NCI-H774 (cell line): ENCODE measurements around the gene CNTFR.

Source experiments
- DNase-seq: peaks from one replicate; lab custom pipeline; 2025; lab: John Stamatoyannopoulos, UW

Gene CNTFR

GRCh38 chr9:34620061-34620994 is 30.8 kb upstream of the CNTFR start, which contains the start of gene DCTN3:
Gene DCTN3, minus strand, starts transcription at chr9:34620495. Its CDS starts 31 bp downstream, at chr9:34620464.
- DNase-seq = peak; percentile 87

- no peak for DNase-seq
These were observed 25.6 kb upstream of the CNTFR start for GRCh38 chr9:34615132-34615531.

GRCh38 chr9:34612788-34613390 is 23.4 kb upstream of the CNTFR start:
- DNase-seq = peak; percentile 53

GRCh38 chr9:34611811-34612787 is 22.6 kb upstream of the CNTFR start, which contains the start of gene RPP25L:
Gene RPP25L, minus strand, starts transcription at chr9:34612097. Its CDS starts 801 bp downstream, at chr9:34611296.
- DNase-seq = peak; percentile 86

- no peak for DNase-seq
These were observed 21.8 kb upstream of the CNTFR start for GRCh38 chr9:34611251-34611810.

- DNase-seq = no peak
These were observed 21.1 kb upstream of the CNTFR start for GRCh38 chr9:34610434-34611206.

GRCh38 chr9:34607331-34607730 is 17.8 kb upstream of the CNTFR start:
- no peak for DNase-seq

- no peak for DNase-seq
These were observed 17.4 kb upstream of the CNTFR start for GRCh38 chr9:34606905-34607304.

- DNase-seq = no peak
These were observed 16.7 kb upstream of the CNTFR start for GRCh38 chr9:34606190-34606589.

GRCh38 chr9:34603610-34604231 is 14.2 kb upstream of the CNTFR start:
- DNase-seq = peak; percentile 33

GRCh38 chr9:34601937-34602573 is 12.5 kb upstream of the CNTFR start:
- no peak for DNase-seq

GRCh38 chr9:34600908-34601307 is 11.4 kb upstream of the CNTFR start:
- DNase-seq = no peak

GRCh38 chr9:34599546-34599945 is 10.0 kb upstream of the CNTFR start:
- no peak for DNase-seq

GRCh38 chr9:34594177-34594576 is 4.7 kb upstream of the CNTFR start:
- DNase-seq = no peak

GRCh38 chr9:34592895-34593601 is 3.5 kb upstream of the CNTFR start:
- DNase-seq = no peak

GRCh38 chr9:34591917-34592866 is 2.7 kb upstream of the CNTFR start:
- no peak for DNase-seq

- DNase-seq = peak; percentile 45
These were observed 1.9 kb upstream of the CNTFR start for GRCh38 chr9:34591248-34591916.
